ENCODE measurements around the gene ASB5. TPM values are rescaled to one million over a fixed set of nuclear protein-coding genes. Genes with fewer than 3 reads are reported as not detected.

ASB5 gene
- total RNA-seq, 1 donor from 2014 or later, result not detected

- DNase-seq, result no peak
- TF ChIP-seq CTCF (IDR thresholded peaks at IDR 0.05; ENCODE audit: partially characterized antibody, unreplicated experiment), result no peak
- no peaks in the 10 kb centered on the region for H3K36me3 Mint-ChIP-seq (ENCODE audit: unreplicated experiment)
- H3K27ac Mint-ChIP-seq (ENCODE audit: unreplicated experiment), result no peak overlapping the region
- no peaks in the 10 kb centered on the region for H3K27me3 Mint-ChIP-seq (ENCODE audit: unreplicated experiment)
- no peak overlapping the region for H3K4me3 Mint-ChIP-seq (ENCODE audit: unreplicated experiment)
- H3K9me3 Mint-ChIP-seq (ENCODE audit: unreplicated experiment), result no peaks in the 10 kb centered on the region
- H3K4me1 Mint-ChIP-seq (ENCODE audit: low read depth, unreplicated experiment), result peaks cover 2% of the 10 kb centered on the region
Observed at GRCh38 chr4:176273736-176274135, 4.7 kb upstream of the ASB5 start.

DNA sequence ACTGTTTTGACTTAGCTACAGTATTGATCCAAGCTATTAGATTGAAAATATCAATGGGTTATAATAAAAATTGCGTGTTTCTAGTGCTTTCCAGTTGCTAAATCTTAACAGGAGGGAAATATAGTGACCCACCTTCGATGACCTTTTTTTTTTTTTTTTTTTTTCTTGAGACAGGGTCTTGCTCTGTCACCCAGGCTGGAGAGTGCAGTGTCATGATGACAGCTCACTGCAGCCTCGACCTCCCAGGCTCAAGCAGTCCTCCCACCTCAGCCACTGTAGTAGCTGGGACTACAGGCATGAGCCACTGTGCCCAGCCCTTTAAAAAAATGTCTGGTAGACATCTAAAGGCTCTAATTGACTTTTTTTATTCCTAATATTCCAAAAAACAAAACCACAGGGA is 3.8 kb upstream of the ASB5 start:
- DNase-seq, result no peak
- no peak for TF ChIP-seq CTCF (IDR thresholded peaks at IDR 0.05; ENCODE audit: partially characterized antibody, unreplicated experiment)
- Mint-ChIP-seq H3K9me3 (ENCODE audit: unreplicated experiment) (no peaks in the 10 kb centered on the region), H3K36me3 (ENCODE audit: unreplicated experiment) (no peaks in the 10 kb centered on the region), H3K27me3 (ENCODE audit: unreplicated experiment) (no peaks in the 10 kb centered on the region), H3K4me3 (ENCODE audit: unreplicated experiment) (no peak overlapping the region), H3K27ac (ENCODE audit: unreplicated experiment) (no peak overlapping the region), H3K4me1 (ENCODE audit: low read depth, unreplicated experiment) (peaks cover 2% of the 10 kb centered on the region)

DNA sequence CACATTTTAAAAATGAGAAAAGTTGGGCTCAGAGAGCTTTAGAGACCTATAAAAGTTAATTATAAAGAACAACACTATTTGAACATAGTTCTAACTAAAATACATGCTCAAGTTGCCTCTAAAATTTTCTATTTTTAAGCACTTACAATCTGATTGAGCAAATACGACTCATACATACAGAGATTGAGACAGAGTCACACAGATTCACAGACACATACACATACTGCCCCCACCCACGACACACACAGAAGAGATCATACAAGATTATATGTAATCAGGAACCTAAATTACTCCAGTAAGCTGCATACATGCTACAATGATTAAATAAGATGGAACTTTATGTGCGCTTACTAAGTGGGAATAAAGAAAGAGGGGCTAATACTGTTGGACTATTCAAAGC is 2.7 kb upstream of the ASB5 start:
- Mint-ChIP-seq H3K4me1 (ENCODE audit: low read depth, unreplicated experiment) (no peaks in the 10 kb centered on the region), H3K27ac (ENCODE audit: unreplicated experiment) (no peak overlapping the region), H3K36me3 (ENCODE audit: unreplicated experiment) (no peaks in the 10 kb centered on the region), H3K9me3 (ENCODE audit: unreplicated experiment) (no peaks in the 10 kb centered on the region), H3K4me3 (ENCODE audit: unreplicated experiment) (no peak overlapping the region), H3K27me3 (ENCODE audit: unreplicated experiment) (no peaks in the 10 kb centered on the region)
- no peak for DNase-seq
- TF ChIP-seq CTCF (IDR thresholded peaks at IDR 0.05; ENCODE audit: partially characterized antibody, unreplicated experiment), result no peak

DNA sequence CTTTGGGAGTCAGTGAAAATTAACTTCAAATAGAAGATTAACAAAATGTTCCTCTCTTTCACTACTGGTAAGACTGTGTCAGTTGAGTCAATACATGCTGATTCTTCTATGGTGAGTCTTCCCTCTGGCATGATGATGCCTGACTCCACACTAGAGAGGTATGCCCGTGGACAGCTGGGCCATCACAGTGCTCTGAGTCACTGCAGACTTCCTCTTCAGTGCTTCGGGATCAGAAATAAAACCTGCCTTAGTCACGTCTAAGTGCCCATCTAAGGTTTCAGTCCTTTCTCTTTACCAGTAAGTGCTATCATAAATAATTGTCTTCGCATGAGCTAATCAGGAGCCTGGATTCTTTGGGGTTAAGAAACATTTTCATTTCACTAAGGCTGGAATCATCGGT is 1.6 kb upstream of the ASB5 start:
- Mint-ChIP-seq H3K4me1 (ENCODE audit: low read depth, unreplicated experiment) (no peaks in the 10 kb centered on the region), H3K9me3 (ENCODE audit: unreplicated experiment) (no peaks in the 10 kb centered on the region), H3K27ac (ENCODE audit: unreplicated experiment) (no peak overlapping the region), H3K36me3 (ENCODE audit: unreplicated experiment) (no peaks in the 10 kb centered on the region), H3K27me3 (ENCODE audit: unreplicated experiment) (no peaks in the 10 kb centered on the region), H3K4me3 (ENCODE audit: unreplicated experiment) (no peak overlapping the region)
- TF ChIP-seq CTCF (IDR thresholded peaks at IDR 0.05; ENCODE audit: partially characterized antibody, unreplicated experiment), result no peak
- peak; percentile 22 for DNase-seq

DNA sequence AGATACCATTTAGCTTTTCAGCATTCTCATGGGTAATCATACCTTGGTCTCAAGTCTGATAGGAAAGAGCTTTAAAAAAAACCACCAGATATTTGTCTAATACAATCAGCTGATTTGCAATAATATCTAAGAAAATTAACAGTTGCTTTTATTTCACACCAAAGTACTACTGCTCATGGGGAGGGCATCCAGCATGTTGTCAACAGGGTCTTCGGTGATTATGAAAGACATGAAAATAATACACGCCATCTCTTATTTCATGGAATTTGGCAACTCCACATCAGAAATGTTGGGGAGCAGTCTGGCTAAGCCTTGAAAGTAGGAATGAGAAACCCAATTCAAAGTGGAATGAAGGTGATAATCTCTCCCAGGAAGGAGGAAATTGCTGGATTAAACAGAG is 3.0 kb downstream of the ASB5 start:
- H3K4me3 Mint-ChIP-seq (ENCODE audit: unreplicated experiment), result no peak overlapping the region
- no peak overlapping the region for H3K27ac Mint-ChIP-seq (ENCODE audit: unreplicated experiment)
- H3K9me3 Mint-ChIP-seq (ENCODE audit: unreplicated experiment), result no peaks in the 10 kb centered on the region
- DNase-seq, result no peak
- H3K27me3 Mint-ChIP-seq (ENCODE audit: unreplicated experiment), result no peaks in the 10 kb centered on the region
- no peak for TF ChIP-seq CTCF (IDR thresholded peaks at IDR 0.05; ENCODE audit: partially characterized antibody, unreplicated experiment)
- no peaks in the 10 kb centered on the region for H3K4me1 Mint-ChIP-seq (ENCODE audit: low read depth, unreplicated experiment)
- H3K36me3 Mint-ChIP-seq (ENCODE audit: unreplicated experiment), result no peaks in the 10 kb centered on the region

All from glutamatergic neuron (in vitro differentiated cells).